IPS-18c (cell line): ENCODE results near the gene ISLR.

Experiments
- H3K4me3 ChIP-seq: 2 replicates; pipeline ENCODE4 v1.7.0; 2013; ENCODE audit warnings: low read depth, mild to moderate bottlenecking, low read length, moderate library complexity; ENCODE audit not compliant: insufficient read depth
- H3K9me3 ChIP-seq: one replicate; pipeline ENCODE4 v1.6.1; 2013; ENCODE audit warnings: mild to moderate bottlenecking, low read length, moderate library complexity; ENCODE audit not compliant: control insufficient read depth, insufficient read depth

The ISLR gene

GRCh38 chr15:74179101-74179841 lies 5.8 kb downstream of the ISLR start:
- no peaks in the 10 kb centered on the region for H3K9me3 ChIP-seq
- no peak overlapping the region for H3K4me3 ChIP-seq

- H3K4me3 ChIP-seq, result no peak overlapping the region
These were observed 6.7 kb downstream of the ISLR start for GRCh38 chr15:74179983-74180880.

GRCh38 chr15:74180881-74181602 lies 7.5 kb downstream of the ISLR start:
- H3K4me3 ChIP-seq, result no peak overlapping the region

More at GRCh38 chr15:74179983-74180880, 6.7 kb downstream of the ISLR start:
- no peaks in the 10 kb centered on the region for H3K9me3 ChIP-seq

GRCh38 chr15:74182131-74182530 lies 8.6 kb downstream of the ISLR start:
- Histone ChIP-seq H3K4me3 (no peak overlapping the region), H3K9me3 (no peaks in the 10 kb centered on the region)

More at GRCh38 chr15:74180881-74181602, 7.5 kb downstream of the ISLR start:
- H3K9me3 ChIP-seq, result no peaks in the 10 kb centered on the region

GRCh38 chr15:74184582-74185091 lies 11.1 kb downstream of the ISLR start:
- Histone ChIP-seq H3K9me3 (no peaks in the 10 kb centered on the region), H3K4me3 (no peak overlapping the region)

- Histone ChIP-seq H3K4me3 (no peak overlapping the region), H3K9me3 (no peaks in the 10 kb centered on the region)
These were observed 12.3 kb downstream of the ISLR start for GRCh38 chr15:74185710-74186348.

GRCh38 chr15:74188216-74188615 lies 14.7 kb downstream of the ISLR start:
- Histone ChIP-seq H3K4me3 (no peak overlapping the region), H3K9me3 (no peaks in the 10 kb centered on the region)

GRCh38 chr15:74191798-74192197 lies 18.3 kb downstream of the ISLR start:
- H3K9me3 ChIP-seq, result no peaks in the 10 kb centered on the region

GRCh38 chr15:74192751-74193150 lies 19.2 kb downstream of the ISLR start:
- no peaks in the 10 kb centered on the region for H3K9me3 ChIP-seq
- H3K4me3 ChIP-seq, result no peak overlapping the region

More at GRCh38 chr15:74191798-74192197, 18.3 kb downstream of the ISLR start:
- no peak overlapping the region for H3K4me3 ChIP-seq

- Histone ChIP-seq H3K4me3 (no peak overlapping the region), H3K9me3 (no peaks in the 10 kb centered on the region)
These were observed 19.8 kb downstream of the ISLR start for GRCh38 chr15:74193299-74193718.

- no peak overlapping the region for H3K4me3 ChIP-seq
- no peaks in the 10 kb centered on the region for H3K9me3 ChIP-seq
These were observed 20.4 kb downstream of the ISLR start for GRCh38 chr15:74193905-74194304.

GRCh38 chr15:74194572-74195559 lies 21.4 kb downstream of the ISLR start:
- Histone ChIP-seq H3K9me3 (no peaks in the 10 kb centered on the region), H3K4me3 (no peak overlapping the region)

GRCh38 chr15:74196175-74196574 lies 22.7 kb downstream of the ISLR start:
- no peak overlapping the region for H3K4me3 ChIP-seq
- no peaks in the 10 kb centered on the region for H3K9me3 ChIP-seq

GRCh38 chr15:74197176-74197965 lies 23.9 kb downstream of the ISLR start:
- Histone ChIP-seq H3K4me3 (no peak overlapping the region), H3K9me3 (no peaks in the 10 kb centered on the region)

GRCh38 chr15:74199297-74199652 lies 25.8 kb downstream of the ISLR start:
- no peak overlapping the region for H3K4me3 ChIP-seq
- no peaks in the 10 kb centered on the region for H3K9me3 ChIP-seq
